NB4 (cell line): ENCODE results near the gene LMTK2.

Source experiments
- CTCF ChIP-seq: IDR thresholded peaks from one replicate; pipeline ENCODE4 v1.5.1; 2012; ENCODE audit warnings: low read depth, low read length
- POLR2A ChIP-seq: IDR thresholded peaks from 2 replicates; pipeline ENCODE4 v1.6.1; 2011; ENCODE audit warnings: mild to moderate bottlenecking; ENCODE audit not compliant: insufficient read length; ENCODE audit errors: extremely low read depth
- TF ChIP-seq, protein P1 (sequence below): IDR thresholded peaks from 2 replicates; pipeline ENCODE4 v1.6.1; 2011; ENCODE audit warnings: low read depth, low read length

GRCh38 chr7:98257701-98258100 lies 151.0 kb downstream of the LMTK2 start:
- no peak for TF ChIP-seq POLR2A
- no peak for TF ChIP-seq CTCF
- TF ChIP-seq, protein P1, sequence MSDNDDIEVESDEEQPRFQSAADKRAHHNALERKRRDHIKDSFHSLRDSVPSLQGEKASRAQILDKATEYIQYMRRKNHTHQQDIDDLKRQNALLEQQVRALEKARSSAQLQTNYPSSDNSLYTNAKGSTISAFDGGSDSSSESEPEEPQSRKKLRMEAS, result no peak
